K562 (cell line): Measurements from ENCODE around the gene NFATC1. TPM values are rescaled to one million over a fixed set of nuclear protein-coding genes. Genes with fewer than 3 reads are reported as not detected.

Experiments
- E2F6 ChIP-seq, 2 experiments: IDR thresholded peaks; 2 replicates each; pipeline ENCODE4 v1.6.1; 2011; ENCODE audit warnings: borderline replicate concordance in 1 of 2, control low read depth in 1 of 2, low read depth in 1 of 2, low read length in 1 of 2, mild to moderate bottlenecking in 1 of 2, mixed read lengths in 1 of 2, moderate library complexity in 1 of 2; ENCODE audit not compliant: insufficient read depth in 1 of 2, insufficient read length in 1 of 2, poor library complexity in 1 of 2, severe bottlenecking in 1 of 2; ENCODE audit errors: extremely low read depth in 1 of 2
- HCFC1 ChIP-seq: IDR thresholded peaks from 2 replicates; pipeline ENCODE4 v1.6.1; 2012; ENCODE audit warnings: low read depth, low read length, improper control_type of control experiment
- HSF4 ChIP-seq: fragments of 250-450 bp; sonication (Bioruptor Pico); IDR thresholded peaks from 2 replicates; pipeline ENCODE4 v2.1.2; 2022; ENCODE audit warnings: mild to moderate bottlenecking, moderate library complexity, borderline replicate concordance
- MAFG ChIP-seq: fragments of 450-650 bp; conservative IDR thresholded peaks from 2 replicates; pipeline ENCODE4 v1.6.1; 2016; ENCODE audit warnings: missing genetic modification characterization, missing compliant biosample characterization
- MAFK ChIP-seq: IDR thresholded peaks from 2 replicates; pipeline ENCODE4 v1.6.1; 2011; ENCODE audit warnings: low read length, improper control_type of control experiment
- MYC ChIP-seq, 2 experiments: fragments of 250-450 bp in 1 of 2; sonication (Bioruptor Pico) in 1 of 2; IDR thresholded peaks; 2 replicates each; pipeline versions ENCODE4 v1.5.1 to v1.6.1; 2012 to 2021; ENCODE audit warnings: low read depth in 2 of 2, borderline replicate concordance in 1 of 2, improper control_type of control experiment in 1 of 2, low read length in 1 of 2, mild to moderate bottlenecking in 1 of 2, moderate library complexity in 1 of 2
- NEUROD1 ChIP-seq: fragments of 150-350 bp; IDR thresholded peaks from 2 replicates; pipeline ENCODE4 v1.6.1; 2014; ENCODE audit warnings: borderline replicate concordance, low read length, low read depth; ENCODE audit not compliant: partially characterized antibody
- ZNF57 ChIP-seq: fragments of 450-650 bp; formaldehyde crosslinking; IDR thresholded peaks from 2 replicates; pipeline ENCODE4 v1.4.0; 2020; ENCODE audit warnings: mild to moderate bottlenecking, moderate library complexity
- polyA plus RNA-seq, 8 experiments: library from polyadenylated mRNA; depleted of rRNA in 4 of 8; stranded (reverse) in 5 of 8; unstranded in 3 of 8; fragments of >200 nt; fragmentation: Nextera tagmentation in 2 of 8; fragmentation: Illumina TruSeq in 1 of 8; extraction: Ambion mirVana in 2 of 8; extraction: Trizol in 1 of 8; gene quantifications; 2 replicates each; pipeline versions ENCODE4 v1.2.1 to v1.2.3, GENCODE V29; 2011 to 2014; ENCODE audit warnings: inconsistent platforms in 1 of 8, missing spikeins in 1 of 8
- total RNA-seq, 7 experiments: library from RNA; depleted of rRNA in 6 of 7; stranded (reverse); fragments of >200 nt in 6 of 7; fragmentation: Illumina TruSeq in 2 of 7; extraction: Trizol in 2 of 7; gene quantifications; 2 replicates each; pipeline versions ENCODE4 v1.2.1 to v1.2.3, GENCODE V29; 2011 to 2021; ENCODE audit warnings: low replicate concordance in 1 of 7
- TF ChIP-seq, protein P1 (sequence below): fragments of 250-450 bp; sonication (Bioruptor Pico); IDR thresholded peaks from 2 replicates; pipeline ENCODE4 v1.5.0; 2021

The NFATC1 gene
- total and polyA plus RNA-seq, 9 of the 15 experiments (the other 6 are each of a cell fraction or from before 2014, with no cell fraction given) = 1.1 to 16.4 (median 2.5) TPM

DNA sequence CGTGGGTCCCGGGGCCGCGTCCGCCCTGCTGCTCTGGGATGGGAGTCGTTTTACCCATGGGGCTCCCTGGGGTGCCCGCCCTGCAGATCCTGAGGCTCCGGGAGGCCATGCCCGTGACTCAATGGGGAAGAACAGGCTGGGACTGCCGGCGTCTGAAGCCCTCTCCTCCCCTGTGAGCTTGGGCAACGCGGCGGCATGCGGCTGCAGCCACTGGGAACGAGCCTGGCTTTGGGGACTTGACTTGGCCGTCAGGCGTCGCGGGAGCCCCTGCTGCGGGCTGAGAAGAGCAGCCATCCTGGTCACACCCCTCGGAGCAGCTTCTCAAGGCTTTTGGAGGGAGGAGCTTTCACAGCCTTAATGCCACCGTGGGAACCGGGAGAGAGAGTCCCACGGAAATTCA lies 157.0 kb downstream of the NFATC1 start (continued):
- TF ChIP-seq, protein P1, sequence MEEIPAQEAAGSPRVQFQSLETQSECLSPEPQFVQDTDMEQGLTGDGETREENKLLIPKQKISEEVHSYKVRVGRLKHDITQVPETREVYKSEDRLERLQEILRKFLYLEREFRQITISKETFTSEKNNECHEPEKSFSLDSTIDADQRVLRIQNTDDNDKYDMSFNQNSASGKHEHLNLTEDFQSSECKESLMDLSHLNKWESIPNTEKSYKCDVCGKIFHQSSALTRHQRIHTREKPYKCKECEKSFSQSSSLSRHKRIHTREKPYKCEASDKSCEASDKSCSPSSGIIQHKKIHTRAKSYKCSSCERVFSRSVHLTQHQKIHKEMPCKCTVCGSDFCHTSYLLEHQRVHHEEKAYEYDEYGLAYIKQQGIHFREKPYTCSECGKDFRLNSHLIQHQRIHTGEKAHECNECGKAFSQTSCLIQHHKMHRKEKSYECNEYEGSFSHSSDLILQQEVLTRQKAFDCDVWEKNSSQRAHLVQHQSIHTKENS (CRISPR knock-in tag) = no peak
- TF ChIP-seq E2F6 (IDR thresholded peaks at IDR 0.05; ENCODE audit: borderline replicate concordance in 1 of 2, extremely low read depth in 1 of 2, insufficient read depth in 1 of 2, insufficient read length in 1 of 2, low read depth in 1 of 2, low read length in 1 of 2, poor library complexity in 1 of 2, severe bottlenecking in 1 of 2) (no peak), MAFK (no peak), HSF4 (CRISPR knock-in tag) (no peak), MYC (IDR thresholded peaks at IDR 0.05; ENCODE audit: low read depth, low read length) (no peak), MYC (CRISPR knock-in tag; IDR thresholded peaks at IDR 0.05; ENCODE audit: borderline replicate concordance, low read depth) (no peak), HCFC1 (no peak), NEUROD1 (no peak), ZNF57 (CRISPR knock-in tag) (no peak), MAFG (tag) (no peak)
